Measurements from ENCODE around the gene XIAP.

GRCh38 chrX:123871309-123871708 is 11.5 kb downstream of the XIAP start:
- TF ChIP-seq CTCF (IDR thresholded peaks at IDR 0.05) (no peak), POLR2A (IDR thresholded peaks at IDR 0.05) (no peak)

Measured in transverse colon (tissue), 3 donors.